ENCODE measurements around the gene AK1. TPM values are rescaled to one million over a fixed set of nuclear protein-coding genes. Genes with fewer than 3 reads are reported as not detected.
"Not testable (repeated sequence)": the region's sequence is repeated elsewhere in the genome, so short reads cannot be mapped to it uniquely, and the experiment has no call there.

The AK1 gene
- total RNA-seq, 1 donor from 2014 or later, result 64.5 TPM

DNA sequence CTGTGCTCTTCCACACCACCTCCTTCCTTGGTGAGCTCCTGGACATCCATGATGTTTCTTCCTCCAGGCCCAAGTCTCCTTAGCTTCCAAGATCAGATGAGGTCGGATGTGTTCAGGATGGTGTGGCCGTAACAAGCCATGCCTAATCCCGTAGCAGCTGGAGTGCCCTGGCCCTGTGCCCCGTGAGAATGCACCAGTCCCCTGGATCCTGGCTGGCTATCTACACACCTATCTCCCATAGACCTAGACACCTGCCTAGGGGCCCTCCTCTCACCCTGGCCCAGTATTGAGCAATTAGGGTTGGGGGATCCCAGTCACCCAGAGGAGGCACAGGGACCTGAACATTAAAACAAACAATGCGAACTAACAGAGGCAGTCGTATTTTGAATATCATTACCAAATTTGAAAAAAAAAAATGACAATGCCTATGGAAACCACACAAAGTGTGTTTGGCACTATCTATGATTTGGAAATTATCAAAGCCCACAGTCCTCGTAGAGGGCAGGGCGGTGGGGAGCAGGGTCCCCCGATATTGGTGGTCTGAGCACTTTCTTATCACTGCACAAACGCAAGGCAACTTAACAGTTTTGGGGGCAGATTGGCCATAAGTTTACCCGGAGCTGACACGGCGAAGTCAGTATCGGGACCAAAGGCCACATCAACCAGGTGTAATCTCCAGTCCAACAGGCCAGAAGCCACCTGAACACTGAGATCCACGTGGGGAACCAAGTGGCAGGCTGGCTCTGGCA, 36.2 kb downstream of the AK1 start:
- no peaks in the 10 kb centered on the region for H3K27me3 ChIP-seq
- no peak for DNase-seq (ENCODE audit: low spot score in 2 of 2)
- intact Hi-C loops (cut with DNase I), result no loop called here
- TF ChIP-seq, protein P1, sequence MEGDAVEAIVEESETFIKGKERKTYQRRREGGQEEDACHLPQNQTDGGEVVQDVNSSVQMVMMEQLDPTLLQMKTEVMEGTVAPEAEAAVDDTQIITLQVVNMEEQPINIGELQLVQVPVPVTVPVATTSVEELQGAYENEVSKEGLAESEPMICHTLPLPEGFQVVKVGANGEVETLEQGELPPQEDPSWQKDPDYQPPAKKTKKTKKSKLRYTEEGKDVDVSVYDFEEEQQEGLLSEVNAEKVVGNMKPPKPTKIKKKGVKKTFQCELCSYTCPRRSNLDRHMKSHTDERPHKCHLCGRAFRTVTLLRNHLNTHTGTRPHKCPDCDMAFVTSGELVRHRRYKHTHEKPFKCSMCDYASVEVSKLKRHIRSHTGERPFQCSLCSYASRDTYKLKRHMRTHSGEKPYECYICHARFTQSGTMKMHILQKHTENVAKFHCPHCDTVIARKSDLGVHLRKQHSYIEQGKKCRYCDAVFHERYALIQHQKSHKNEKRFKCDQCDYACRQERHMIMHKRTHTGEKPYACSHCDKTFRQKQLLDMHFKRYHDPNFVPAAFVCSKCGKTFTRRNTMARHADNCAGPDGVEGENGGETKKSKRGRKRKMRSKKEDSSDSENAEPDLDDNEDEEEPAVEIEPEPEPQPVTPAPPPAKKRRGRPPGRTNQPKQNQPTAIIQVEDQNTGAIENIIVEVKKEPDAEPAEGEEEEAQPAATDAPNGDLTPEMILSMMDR (IDR thresholded peaks at IDR 0.05), result no peak
- peaks cover 32 to 77% of the 10 kb centered on the region in 2 donors for H3K4me1 ChIP-seq
- H3K9me3 ChIP-seq, result no peaks in the 10 kb centered on the region
- H3K36me3 ChIP-seq, result peaks cover 25 to 40% of the 10 kb centered on the region in 2 donors
- H3K4me3 ChIP-seq, result no peak overlapping the region
- H3K27ac ChIP-seq, result peak overlapping the region; percentile 95 to 97

DNA sequence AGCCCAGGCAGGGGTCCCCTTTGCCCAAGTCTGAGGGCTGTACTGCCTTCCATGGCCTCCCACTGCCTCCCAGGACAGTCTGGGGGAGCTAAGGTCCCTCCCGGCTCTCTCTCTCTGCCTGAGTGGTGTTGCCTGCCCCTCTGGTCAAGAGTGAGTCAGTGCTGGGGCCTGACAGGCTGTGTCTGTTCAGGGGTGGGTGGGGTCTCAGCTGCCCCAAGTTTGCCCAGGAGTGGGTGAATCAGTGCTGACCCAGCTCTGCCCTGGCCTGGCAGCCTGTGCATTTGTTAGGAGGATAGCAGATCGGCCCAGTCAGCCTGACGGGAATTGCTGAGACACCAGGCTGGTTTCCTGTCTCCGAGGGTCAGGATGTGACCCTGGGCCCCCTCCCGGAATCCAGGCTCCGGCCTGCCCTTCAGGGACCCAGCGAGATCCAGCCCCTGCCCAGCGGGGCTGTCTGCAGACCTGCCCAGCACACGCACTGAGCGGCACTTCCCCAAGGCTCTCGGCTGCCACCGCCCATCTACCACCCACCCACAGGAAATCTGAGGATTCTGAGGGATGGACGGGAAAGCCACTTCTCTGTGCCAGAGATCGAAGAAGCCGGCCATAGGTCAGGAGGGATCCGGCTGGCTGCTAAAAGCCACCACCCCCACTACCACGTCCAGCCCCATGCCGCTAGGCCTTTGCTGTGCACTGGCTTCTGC, 38.9 kb downstream of the AK1 start:
- Histone ChIP-seq H3K27me3 (no peaks in the 10 kb centered on the region), H3K4me3 (peak overlapping the region in 1 of 2 donors; percentile 15), H3K36me3 (peaks cover 25 to 40% of the 10 kb centered on the region in 2 donors), H3K27ac (peak overlapping the region; percentile 95 to 97), H3K9me3 (no peaks in the 10 kb centered on the region), H3K4me1 (peaks cover 36 to 77% of the 10 kb centered on the region in 2 donors)
- peak; percentile 89 to 98 for DNase-seq (ENCODE audit: low spot score in 2 of 2)
- intact Hi-C loops (cut with DNase I), result no loop called here
- TF ChIP-seq, protein P1 (IDR thresholded peaks at IDR 0.05), result no peak

DNA sequence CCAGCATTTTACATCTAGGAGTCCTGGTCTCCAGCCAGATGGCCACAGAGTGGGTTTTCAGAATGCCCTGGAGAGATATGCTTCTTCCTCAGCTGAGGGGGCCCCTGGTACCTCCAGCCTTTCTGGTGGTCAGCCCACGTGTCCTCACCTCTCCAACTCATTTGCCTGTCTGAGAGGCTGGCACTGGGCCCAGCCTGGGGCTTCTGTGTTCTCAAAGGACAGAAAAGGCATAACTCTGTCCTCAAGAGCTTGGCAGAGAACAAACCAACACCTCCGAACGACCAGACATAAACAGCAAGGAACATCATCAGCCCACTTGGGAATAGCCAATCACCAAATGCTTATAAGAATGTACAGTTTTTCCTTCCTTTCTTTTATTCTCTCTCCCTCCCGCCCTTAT, 40.1 kb downstream of the AK1 start:
- TF ChIP-seq, protein P1 (IDR thresholded peaks at IDR 0.05), result no peak
- Histone ChIP-seq H3K27me3 (no peaks in the 10 kb centered on the region), H3K9me3 (no peaks in the 10 kb centered on the region), H3K36me3 (peaks cover 19 to 30% of the 10 kb centered on the region in 2 donors), H3K4me3 (no peak overlapping the region), H3K27ac (peak overlapping the region; percentile 95 to 97), H3K4me1 (peaks cover 42 to 84% of the 10 kb centered on the region in 2 donors)
- no peak for DNase-seq (ENCODE audit: low spot score in 2 of 2)
- intact Hi-C loops (cut with DNase I), result no loop called here

DNA sequence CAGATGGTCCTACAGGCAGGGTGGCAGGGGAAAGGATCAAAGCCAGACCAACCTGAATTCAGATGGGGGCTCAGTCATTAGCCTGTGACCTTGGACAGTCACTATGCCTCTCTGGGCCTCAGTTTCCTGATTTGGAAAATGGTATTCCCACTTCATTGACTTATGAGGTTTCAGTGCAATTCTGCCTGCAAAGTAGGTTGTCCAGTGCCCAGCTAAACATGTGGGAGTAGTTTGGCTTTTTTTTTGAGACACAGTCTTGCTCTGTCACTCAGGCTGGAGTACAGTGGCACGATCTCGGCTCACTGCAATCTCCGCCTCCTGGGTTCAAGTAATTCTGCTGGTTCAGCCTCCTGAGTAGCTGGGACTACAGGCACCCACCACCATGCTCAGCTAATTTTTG, 40.9 kb downstream of the AK1 start:
- peaks cover 14 to 22% of the 10 kb centered on the region in 2 donors for H3K36me3 ChIP-seq
- peaks cover 48 to 89% of the 10 kb centered on the region in 2 donors for H3K4me1 ChIP-seq
- H3K4me3 ChIP-seq, result peak overlapping the region in 1 of 2 donors; percentile 42
- H3K27me3 ChIP-seq; intact Hi-C loops (cut with DNase I); DNase-seq (ENCODE audit: low spot score in 2 of 2); H3K9me3 ChIP-seq: not testable (repeated sequence)
- H3K27ac ChIP-seq, result peak overlapping the region; percentile 95 to 97

DNA sequence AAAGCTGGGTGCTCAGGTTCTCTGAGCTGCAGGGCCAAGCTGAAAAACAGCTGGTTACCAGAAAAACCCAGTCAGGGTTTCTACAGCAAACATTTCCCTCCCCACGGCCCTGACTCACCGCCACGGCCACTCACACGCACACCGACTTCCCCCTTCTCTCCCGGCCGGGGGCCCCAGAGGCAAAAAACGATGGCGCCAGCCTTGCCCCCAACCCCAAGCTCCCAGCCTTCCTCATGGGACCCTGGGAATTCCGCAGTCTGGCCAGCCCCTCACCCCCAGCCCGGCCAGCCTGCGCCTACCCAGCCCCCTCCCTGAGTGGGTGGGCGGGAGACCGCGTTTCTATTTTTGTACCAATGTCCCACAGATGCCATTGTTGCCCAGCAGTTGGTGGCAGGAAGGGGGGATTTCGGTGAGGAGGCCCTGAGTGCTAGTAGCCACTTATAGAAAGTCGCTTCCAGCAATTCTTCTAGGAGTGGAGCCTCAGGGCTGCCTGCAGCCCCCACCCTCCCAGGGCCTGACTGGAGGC, 41.4 kb downstream of the AK1 start:
- H3K9me3 ChIP-seq, result no peaks in the 10 kb centered on the region
- H3K27me3 ChIP-seq, result no peaks in the 10 kb centered on the region
- intact Hi-C loops (cut with DNase I), result no loop called here
- H3K4me1 ChIP-seq, result peaks cover 50 to 88% of the 10 kb centered on the region in 2 donors
- H3K4me3 ChIP-seq, result peak overlapping the region in 1 of 2 donors; percentile 42
- DNase-seq (ENCODE audit: low spot score in 2 of 2), result peak in 1 of 2 donors; percentile 86
- peak overlapping the region; percentile 95 to 97 for H3K27ac ChIP-seq
- TF ChIP-seq, protein P1 (IDR thresholded peaks at IDR 0.05), result no peak
- H3K36me3 ChIP-seq, result peaks cover 11 to 17% of the 10 kb centered on the region in 2 donors

DNA sequence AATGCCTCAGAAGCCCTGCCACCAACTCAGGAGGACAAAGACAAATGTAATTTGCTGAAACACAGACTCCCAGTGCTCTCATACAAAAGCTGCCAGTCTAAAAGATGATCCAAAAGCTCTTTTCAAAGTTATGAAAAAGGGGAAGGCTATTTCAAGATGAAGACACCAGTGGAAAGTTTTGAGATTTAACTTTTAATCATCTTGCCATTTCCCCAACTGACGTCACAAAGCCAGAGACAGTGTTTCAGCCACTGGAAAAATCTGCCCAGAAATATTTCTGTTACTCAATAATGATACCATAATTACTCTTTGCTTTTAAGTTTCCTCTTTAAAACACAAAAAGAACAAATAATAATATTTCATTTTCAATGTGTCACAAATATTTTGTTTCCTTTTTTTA, 43.9 kb downstream of the AK1 start:
- Histone ChIP-seq H3K9me3 (no peaks in the 10 kb centered on the region), H3K4me1 (peaks cover 49 to 87% of the 10 kb centered on the region in 2 donors), H3K36me3 (peaks cover 0 to 7% of the 10 kb centered on the region in 2 donors), H3K27ac (peak overlapping the region; percentile 95 to 97), H3K27me3 (no peaks in the 10 kb centered on the region), H3K4me3 (no peak overlapping the region)
- TF ChIP-seq, protein P1 (IDR thresholded peaks at IDR 0.05), result no peak
- intact Hi-C loops (cut with DNase I), result loop anchor here (2.0 kb wide), 1 partner anchor 31 kb away; the partner anchor contains the start of gene FPGS
- no peak for DNase-seq (ENCODE audit: low spot score in 2 of 2)
